ENCODE data around the gene OGDHL.

- TF ChIP-seq CTCF (IDR thresholded peaks at IDR 0.05) (no peak), POLR2AphosphoS5 (IDR thresholded peaks at IDR 0.05; ENCODE audit: low read depth, low read length) (no peak), REST (IDR thresholded peaks at IDR 0.05; ENCODE audit: insufficient read depth in 1 of 2, low read depth in 2 of 2, low read length in 1 of 2) (no peak)
These were observed 12.3 kb downstream of the OGDHL start for GRCh38 chr10:49749556-49750491.
